Measurements from ENCODE around the gene SLC12A3. TPM values are rescaled to one million over a fixed set of nuclear protein-coding genes. Genes with fewer than 3 reads are reported as not detected.
"Not testable (repeated sequence)": the region's sequence is repeated elsewhere in the genome, so short reads cannot be mapped to it uniquely, and the experiment has no call there.

Gene SLC12A3
- total RNA-seq, 1 experiment from 2014 or later, result not detected

DNA sequence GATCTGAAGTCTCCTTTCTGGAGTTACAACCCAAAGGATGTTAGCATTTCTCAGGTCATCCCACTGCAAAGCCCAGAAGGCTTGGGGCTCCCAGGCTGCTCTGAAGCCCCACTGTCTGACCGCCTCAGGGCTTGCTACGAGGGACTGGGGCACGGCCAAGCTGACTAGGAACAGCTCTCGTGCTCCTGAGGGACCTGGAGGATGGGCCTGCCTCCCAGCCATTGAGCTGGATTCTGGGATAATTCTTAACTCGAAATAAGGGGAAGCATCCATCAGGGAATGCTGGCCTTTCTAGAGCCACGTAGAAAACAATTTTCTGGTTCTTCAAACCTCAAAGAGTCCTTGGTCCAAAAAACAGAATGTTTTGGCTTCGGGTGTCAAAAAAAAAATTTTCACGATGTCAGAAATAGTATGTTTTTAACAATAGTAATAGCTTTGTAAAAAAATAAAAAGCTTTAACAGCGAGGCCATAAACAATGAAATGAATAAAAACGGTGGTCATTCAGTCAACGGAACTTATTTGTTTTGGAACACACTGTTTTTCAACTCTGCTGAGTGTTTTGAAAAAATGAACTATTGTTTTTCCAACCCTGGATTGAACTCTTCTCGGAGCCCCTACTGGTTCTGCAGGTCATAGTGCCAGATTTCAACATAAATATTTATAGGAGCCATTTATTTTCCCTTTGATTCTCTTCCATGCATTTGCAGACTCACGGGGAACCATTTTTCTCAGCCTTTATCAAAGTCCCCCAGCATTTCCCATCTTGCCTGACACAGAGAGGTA lies 50.5 kb downstream of the SLC12A3 start:
- no peak for DNase-seq (ENCODE audit: low read depth)

DNA sequence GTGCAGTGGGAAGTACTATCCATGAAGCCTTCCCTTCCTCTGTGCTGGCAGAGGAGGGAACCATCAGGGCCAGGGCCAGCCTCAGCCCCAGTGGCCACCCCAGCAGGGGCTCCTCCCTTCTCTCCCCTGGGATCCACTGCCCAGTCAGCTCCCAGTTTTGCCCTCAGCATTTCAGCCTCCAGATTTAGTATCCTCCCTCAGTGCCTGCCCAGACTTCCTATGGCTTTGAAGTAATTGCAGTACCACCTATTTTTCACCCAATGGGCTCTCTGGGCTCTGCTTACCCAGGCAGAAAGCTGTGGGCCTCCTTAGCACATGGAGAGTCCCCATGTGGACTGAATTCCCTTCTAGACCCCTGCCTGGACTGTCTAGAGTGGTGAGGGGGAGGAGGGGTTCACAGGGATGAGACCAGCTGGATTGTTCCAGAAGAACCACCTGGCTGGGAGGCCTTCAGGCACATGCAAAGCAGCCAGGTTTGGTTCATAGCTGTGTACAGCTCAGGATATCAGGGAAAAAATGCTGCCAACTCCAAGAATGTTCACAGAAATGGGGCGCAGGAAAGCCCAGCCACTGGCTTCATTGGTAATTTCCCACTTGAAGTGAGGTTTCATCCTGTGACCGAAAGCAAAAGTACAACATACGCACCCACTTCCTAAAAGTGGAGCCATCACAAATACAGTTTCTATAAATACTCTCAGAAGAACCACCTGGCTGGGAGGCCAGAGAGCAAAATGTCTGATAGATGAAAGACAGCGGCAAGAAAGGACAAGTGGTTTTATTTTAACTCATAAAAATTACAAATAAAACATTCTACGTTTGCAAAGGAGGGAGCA lies 51.8 kb downstream of the SLC12A3 start:
- no peak for DNase-seq (ENCODE audit: low read depth)

DNA sequence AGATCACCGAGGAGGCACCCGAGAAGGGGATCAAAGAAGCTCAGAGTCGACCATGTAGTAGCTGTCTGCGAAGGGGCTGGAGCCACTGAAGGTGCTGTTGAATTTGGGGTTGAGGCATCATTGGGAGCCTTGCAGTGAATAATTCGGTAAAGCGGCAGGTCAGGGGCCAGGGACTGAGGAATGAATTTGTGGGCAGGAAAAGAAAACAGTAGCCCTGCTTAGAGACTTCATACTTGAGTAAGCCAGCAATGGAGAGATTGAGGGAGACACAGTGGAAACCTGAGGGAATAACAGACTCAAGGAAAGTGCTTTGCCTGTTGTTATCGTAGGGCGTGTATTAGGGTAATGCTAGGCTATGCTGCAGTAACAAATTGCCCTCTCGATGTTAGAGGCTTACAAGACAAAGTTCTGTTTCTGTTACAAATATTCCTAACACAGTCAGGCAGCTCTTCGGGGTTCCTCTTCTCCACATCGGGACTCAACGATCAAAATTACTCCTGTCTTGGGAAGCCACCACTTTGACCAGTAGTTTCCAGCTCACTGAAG lies 53.5 kb downstream of the SLC12A3 start:
- no peak for DNase-seq (ENCODE audit: low read depth)

- no peak for DNase-seq (ENCODE audit: low read depth)
Observed at GRCh38 chr16:56919099-56919800, 54.2 kb downstream of the SLC12A3 start.

DNA sequence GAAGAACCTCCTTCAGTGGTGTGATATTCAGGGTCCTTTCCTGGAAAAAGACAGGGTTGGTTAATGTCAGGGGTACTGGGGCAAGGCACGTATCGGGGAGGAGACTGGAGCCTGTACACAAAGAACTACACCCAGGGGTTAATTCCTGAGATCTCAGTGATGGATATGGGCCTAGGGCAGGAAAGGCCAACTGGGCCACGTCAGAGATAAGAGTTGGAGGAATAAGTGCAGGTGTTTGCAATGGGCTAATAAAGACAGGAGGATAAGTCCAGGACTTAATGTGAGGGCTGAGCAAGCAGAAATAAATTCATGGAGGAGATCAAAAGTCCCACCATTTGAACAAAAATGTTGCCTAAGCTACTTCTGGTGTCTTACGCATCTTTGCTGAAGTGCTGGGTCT lies 56.6 kb downstream of the SLC12A3 start:
- no peak for DNase-seq (ENCODE audit: low read depth)

DNA sequence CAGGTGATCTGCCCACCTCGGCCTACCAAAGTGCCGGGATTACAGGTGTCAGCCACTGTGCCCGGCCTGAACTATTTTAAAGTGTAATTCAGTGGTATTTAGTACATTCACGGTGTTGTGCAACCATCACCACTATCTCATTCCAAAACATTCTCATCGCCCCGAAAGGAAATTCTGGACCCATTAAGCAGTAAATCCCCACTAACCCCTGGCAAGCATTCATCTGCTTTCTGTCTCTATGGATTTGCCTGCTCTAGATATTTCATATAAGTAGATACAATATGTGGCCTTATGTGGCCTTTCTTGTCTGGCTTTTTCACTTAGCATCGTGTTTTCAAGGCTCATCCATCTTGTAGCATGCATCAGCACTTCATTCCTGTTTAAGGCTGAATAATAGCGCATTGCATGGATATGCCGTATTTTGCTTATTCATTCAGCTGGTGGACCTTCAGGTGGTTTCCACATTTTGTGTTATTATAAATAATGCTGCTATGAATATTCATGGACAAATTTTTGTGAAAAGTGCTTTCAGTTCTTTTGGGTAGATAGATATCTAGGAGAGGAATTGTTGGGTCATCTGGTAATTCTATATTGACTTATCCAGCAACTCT lies 58.6 kb downstream of the SLC12A3 start:
- no peak for DNase-seq (ENCODE audit: low read depth)

GRCh38 chr16:56927471-56927870 lies 62.5 kb downstream of the SLC12A3 start:
- no peak for DNase-seq (ENCODE audit: low read depth)

DNA sequence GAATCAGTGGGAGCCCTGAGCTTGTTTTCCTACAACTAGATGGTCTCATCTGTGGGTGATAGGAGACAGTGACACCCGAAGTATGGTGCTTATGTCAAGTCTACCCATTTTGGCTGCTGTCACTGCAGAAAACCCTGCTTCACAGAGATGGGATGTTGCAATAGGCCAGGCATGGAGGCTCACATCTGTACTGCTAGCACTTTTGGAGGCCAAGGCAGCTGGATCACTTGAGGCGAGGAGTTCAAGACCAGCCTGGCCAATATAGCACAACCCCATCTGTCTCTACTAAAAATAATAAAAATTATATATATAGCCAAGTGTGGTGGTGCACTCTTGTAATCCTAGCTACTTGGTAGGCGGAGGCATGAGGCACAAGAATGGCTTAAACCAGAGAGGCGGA lies 64.6 kb downstream of the SLC12A3 start:
- DNase-seq (ENCODE audit: low read depth), result no peak

GRCh38 chr16:56930486-56931270 lies 65.7 kb downstream of the SLC12A3 start:
- no peak for DNase-seq (ENCODE audit: low read depth)

- DNase-seq (ENCODE audit: low read depth), result peak; percentile 10
Observed at GRCh38 chr16:56931271-56931891, 66.4 kb downstream of the SLC12A3 start.

DNA sequence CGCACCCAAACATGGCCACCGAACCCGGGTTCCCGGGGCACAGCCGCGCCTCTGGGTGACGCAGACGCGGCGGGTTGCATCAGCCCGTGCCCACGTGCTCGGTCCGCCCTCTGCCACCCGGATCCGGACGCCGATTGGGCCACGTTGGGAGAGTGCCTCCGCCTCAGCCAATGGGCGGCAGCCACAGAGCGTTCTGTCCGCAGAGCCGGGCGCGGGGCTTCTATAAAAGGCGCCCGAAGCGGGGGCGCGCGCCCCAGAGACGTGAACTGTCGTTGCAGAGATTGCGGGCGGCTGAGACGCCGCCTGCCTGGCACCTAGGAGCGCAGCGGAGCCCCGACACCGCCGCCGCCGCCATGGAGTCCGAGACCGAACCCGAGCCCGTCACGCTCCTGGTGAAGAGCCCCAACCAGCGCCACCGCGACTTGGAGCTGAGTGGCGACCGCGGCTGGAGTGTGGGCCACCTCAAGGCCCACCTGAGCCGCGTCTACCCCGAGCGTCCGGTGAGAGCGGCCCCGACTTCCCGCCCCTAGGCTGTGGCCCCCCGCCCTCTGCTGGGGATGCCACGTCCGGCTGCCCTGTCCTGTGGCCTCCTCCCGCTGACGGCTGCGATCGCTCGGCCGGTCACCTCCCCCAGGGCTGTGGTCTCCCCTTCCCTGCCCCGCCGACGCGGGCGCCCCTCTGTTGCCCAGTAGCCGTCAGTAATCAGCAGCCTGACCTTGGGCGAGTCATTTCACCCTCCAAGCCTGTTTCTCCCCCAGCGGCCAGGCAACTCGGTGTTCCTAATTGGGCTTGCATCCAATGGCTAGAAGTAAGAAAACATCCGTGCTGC lies 67.1 kb downstream of the SLC12A3 start, which contains the start of gene HERPUD1:
TSS of gene HERPUD1 (plus strand) at position 251 of the 829 bp plus-strand sequence. CDS start at position 354, 103 bp downstream.
- peak; percentile 97 for DNase-seq (ENCODE audit: low read depth)

DNA sequence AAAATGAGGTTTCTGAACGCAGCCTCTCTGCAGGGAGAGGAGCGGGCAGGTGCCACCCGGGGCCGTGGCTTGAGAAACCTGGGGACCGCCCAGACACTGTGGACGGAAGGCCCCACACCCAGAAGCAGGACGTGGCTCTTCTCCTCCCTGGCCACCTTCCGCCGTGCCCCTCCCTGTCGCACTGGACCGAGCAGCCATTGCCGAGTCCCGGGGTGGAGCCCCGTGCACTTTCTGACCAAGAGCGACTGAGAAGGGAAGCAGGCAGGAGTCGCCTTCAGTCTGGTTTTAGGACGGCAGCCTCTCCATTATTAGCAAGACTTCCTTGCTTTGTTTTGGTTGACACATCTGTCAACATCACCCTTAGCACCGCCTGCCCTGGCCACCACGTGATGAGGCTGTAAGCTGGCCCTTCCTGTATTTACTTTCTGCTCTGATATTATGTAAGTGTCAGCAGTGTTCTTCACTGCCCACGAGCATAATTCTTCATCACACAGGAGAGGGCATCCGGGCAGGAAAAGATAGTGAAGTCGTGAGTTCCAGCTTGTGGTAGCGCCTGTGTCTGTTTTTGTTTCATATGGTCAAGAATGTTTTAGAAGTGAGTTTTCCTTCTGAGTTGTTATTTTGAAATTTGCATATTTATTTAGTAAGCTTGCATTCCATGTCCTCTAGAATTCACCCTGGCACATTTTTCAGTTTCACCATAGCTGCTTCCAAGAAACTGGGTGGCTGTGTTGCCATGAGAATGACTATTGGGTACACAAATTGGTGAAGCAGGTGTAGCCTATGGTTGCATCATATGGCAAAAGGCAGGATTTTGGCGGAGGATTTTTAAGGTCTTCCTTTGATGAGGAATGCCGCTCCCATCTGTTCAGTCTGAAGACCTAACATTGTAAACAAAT lies 68.0 kb downstream of the SLC12A3 start:
- peak; percentile 77 for DNase-seq (ENCODE audit: low read depth)

- DNase-seq (ENCODE audit: low read depth), result no peak
Observed at GRCh38 chr16:56933828-56934598, 69.0 kb downstream of the SLC12A3 start.

GRCh38 chr16:56934599-56935145 lies 69.7 kb downstream of the SLC12A3 start:
- not testable (repeated sequence) for DNase-seq (ENCODE audit: low read depth)

GRCh38 chr16:56935201-56935600 lies 70.2 kb downstream of the SLC12A3 start:
- DNase-seq (ENCODE audit: low read depth), result no peak

DNA sequence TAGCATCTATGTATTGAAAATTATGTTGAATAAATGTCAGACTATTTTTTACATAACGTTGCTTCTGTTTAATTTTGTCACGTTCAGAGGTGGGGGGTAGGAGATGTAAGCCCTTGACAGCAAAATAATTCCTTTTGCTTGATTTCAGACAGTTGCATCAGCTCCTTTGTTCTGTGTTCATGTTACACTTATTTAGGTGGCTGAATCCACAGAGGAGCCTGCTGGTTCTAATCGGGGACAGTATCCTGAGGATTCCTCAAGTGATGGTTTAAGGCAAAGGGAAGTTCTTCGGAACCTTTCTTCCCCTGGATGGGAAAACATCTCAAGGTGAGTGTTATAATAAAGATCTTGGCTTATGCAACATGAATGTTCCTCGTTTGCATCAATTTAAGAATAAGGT lies 71.5 kb downstream of the SLC12A3 start:
- DNase-seq (ENCODE audit: low read depth), result no peak

DNA sequence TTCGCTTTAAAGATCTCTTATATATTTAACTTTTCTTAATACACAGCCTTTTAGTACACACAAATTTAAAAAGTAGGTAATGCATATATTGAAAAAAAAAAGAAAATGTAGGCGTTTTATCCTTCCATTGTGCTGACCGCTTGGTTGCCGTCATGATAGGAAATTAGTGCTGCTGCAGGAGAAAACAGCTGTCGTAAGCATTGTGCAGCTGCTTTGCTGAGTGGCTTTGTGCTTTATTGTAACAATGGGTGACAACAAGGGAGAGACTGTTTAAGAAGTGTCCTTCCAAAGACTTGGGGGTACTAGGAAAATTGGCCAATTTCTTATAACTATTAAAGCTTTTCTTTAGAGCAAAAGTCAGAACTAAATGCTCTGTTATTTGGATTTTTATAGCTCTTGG lies 71.9 kb downstream of the SLC12A3 start:
- DNase-seq (ENCODE audit: low read depth), result no peak

Measured in HT1080 (cell line).